A549 (cell line): ENCODE data around the gene SLCO3A1.

ENCODE experiments used
- EP300 ChIP-seq, 2 experiments: fragments of >200 bp; sonication (Bioruptor Twin); formaldehyde crosslinking; IDR thresholded peaks; 2 replicates in 1 of 2; 3 replicates in 1 of 2; pipeline ENCODE4 v1.6.1; 2016 to 2017
- HDAC2 ChIP-seq: fragments of 200-600 bp; sonication (generic); IDR thresholded peaks from 2 replicates; pipeline ENCODE4 v1.6.1; 2016
- HOXA7 ChIP-seq: fragments of 250-450 bp; sonication (Bioruptor Pico); IDR thresholded peaks from 2 replicates; pipeline ENCODE4 v1.5.0; 2020; ENCODE audit warnings: mild to moderate bottlenecking, moderate library complexity
- JUN ChIP-seq, 2 experiments: fragments of >200 bp; sonication (Bioruptor Twin); formaldehyde crosslinking; IDR thresholded peaks; 2 replicates in 1 of 2; 3 replicates in 1 of 2; pipeline ENCODE4 v1.6.1; 2016 to 2017
- KDM1A ChIP-seq: fragments of 200-600 bp; sonication (generic); IDR thresholded peaks from 2 replicates; pipeline ENCODE4 v1.6.1; 2016; ENCODE audit warnings: low read depth, mild to moderate bottlenecking
- MAFK ChIP-seq: fragments of 450-650 bp; IDR thresholded peaks from 2 replicates; pipeline ENCODE4 v1.6.1; 2014; ENCODE audit not compliant: partially characterized antibody
- NPAS2 ChIP-seq: fragments of 250-450 bp; sonication (Bioruptor Pico); IDR thresholded peaks from 2 replicates; pipeline ENCODE4 v1.8.0; 2022; ENCODE audit warnings: mild to moderate bottlenecking, moderate library complexity, borderline replicate concordance
- POLR2A ChIP-seq: IDR thresholded peaks from 2 replicates; pipeline ENCODE4 v1.6.1; 2012; ENCODE audit warnings: mild to moderate bottlenecking, low read length
- RFX5 ChIP-seq: fragments of 450-650 bp; IDR thresholded peaks from 2 replicates; pipeline ENCODE4 v1.7.1; 2014; ENCODE audit warnings: antibody characterized with exemption, mild to moderate bottlenecking, moderate library complexity
- USF2 ChIP-seq: fragments of 450-650 bp; IDR thresholded peaks from 2 replicates; pipeline ENCODE4 v1.6.1; 2014; ENCODE audit warnings: antibody characterized with exemption
- ZC3H11A ChIP-seq: fragments of 450-650 bp; IDR thresholded peaks from 2 replicates; pipeline ENCODE4 v1.6.1; 2014; ENCODE audit warnings: antibody characterized with exemption, mild to moderate bottlenecking
- TF ChIP-seq, protein P1 (sequence below): fragments of >200 bp; sonication (Bioruptor Twin); formaldehyde crosslinking; IDR thresholded peaks from 3 replicates; pipeline ENCODE4 v1.5.1; 2016
- TF ChIP-seq, protein P2 (sequence below): fragments of 200-600 bp; sonication (generic); IDR thresholded peaks from 2 replicates; pipeline ENCODE4 v1.6.1; 2016; ENCODE audit warnings: antibody characterized with exemption, mild to moderate bottlenecking, moderate library complexity
- TF ChIP-seq, protein P3 (sequence below): IDR thresholded peaks from 2 replicates; pipeline ENCODE4 v1.6.1; 2012

DNA sequence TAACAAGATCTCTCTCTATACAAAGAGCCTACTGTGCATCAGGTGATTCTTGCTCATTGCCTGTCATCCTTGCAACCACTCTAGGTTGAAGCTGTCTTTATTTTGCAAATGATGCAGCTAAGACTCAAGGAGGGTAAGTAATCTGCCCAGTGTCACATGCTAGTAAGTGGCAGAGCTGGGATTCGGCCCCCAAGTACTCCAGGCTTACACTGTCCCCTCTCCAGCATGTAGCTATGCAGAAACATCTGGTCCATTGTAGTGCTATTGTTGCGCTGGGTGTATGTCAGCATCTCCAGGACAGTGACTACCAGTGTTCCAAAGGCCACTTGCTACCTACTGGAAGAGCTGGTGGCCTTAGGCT is 248.9 kb downstream of the SLCO3A1 start:
- TF ChIP-seq RFX5 = no peak
- TF ChIP-seq, protein P1, sequence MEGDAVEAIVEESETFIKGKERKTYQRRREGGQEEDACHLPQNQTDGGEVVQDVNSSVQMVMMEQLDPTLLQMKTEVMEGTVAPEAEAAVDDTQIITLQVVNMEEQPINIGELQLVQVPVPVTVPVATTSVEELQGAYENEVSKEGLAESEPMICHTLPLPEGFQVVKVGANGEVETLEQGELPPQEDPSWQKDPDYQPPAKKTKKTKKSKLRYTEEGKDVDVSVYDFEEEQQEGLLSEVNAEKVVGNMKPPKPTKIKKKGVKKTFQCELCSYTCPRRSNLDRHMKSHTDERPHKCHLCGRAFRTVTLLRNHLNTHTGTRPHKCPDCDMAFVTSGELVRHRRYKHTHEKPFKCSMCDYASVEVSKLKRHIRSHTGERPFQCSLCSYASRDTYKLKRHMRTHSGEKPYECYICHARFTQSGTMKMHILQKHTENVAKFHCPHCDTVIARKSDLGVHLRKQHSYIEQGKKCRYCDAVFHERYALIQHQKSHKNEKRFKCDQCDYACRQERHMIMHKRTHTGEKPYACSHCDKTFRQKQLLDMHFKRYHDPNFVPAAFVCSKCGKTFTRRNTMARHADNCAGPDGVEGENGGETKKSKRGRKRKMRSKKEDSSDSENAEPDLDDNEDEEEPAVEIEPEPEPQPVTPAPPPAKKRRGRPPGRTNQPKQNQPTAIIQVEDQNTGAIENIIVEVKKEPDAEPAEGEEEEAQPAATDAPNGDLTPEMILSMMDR = no peak
- TF ChIP-seq, protein P2, sequence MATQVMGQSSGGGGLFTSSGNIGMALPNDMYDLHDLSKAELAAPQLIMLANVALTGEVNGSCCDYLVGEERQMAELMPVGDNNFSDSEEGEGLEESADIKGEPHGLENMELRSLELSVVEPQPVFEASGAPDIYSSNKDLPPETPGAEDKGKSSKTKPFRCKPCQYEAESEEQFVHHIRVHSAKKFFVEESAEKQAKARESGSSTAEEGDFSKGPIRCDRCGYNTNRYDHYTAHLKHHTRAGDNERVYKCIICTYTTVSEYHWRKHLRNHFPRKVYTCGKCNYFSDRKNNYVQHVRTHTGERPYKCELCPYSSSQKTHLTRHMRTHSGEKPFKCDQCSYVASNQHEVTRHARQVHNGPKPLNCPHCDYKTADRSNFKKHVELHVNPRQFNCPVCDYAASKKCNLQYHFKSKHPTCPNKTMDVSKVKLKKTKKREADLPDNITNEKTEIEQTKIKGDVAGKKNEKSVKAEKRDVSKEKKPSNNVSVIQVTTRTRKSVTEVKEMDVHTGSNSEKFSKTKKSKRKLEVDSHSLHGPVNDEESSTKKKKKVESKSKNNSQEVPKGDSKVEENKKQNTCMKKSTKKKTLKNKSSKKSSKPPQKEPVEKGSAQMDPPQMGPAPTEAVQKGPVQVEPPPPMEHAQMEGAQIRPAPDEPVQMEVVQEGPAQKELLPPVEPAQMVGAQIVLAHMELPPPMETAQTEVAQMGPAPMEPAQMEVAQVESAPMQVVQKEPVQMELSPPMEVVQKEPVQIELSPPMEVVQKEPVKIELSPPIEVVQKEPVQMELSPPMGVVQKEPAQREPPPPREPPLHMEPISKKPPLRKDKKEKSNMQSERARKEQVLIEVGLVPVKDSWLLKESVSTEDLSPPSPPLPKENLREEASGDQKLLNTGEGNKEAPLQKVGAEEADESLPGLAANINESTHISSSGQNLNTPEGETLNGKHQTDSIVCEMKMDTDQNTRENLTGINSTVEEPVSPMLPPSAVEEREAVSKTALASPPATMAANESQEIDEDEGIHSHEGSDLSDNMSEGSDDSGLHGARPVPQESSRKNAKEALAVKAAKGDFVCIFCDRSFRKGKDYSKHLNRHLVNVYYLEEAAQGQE = no peak
- TF ChIP-seq, protein P3, sequence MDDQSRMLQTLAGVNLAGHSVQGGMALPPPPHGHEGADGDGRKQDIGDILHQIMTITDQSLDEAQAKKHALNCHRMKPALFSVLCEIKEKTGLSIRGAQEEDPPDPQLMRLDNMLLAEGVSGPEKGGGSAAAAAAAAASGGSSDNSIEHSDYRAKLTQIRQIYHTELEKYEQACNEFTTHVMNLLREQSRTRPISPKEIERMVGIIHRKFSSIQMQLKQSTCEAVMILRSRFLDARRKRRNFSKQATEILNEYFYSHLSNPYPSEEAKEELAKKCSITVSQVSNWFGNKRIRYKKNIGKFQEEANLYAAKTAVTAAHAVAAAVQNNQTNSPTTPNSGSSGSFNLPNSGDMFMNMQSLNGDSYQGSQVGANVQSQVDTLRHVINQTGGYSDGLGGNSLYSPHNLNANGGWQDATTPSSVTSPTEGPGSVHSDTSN = no peak
- no peak for TF ChIP-seq ZC3H11A
- no peak for TF ChIP-seq MAFK
- no peak for TF ChIP-seq KDM1A
- no peak for TF ChIP-seq EP300 (IDR thresholded peaks at IDR 0.05)
- no peak for TF ChIP-seq USF2
- TF ChIP-seq HDAC2 = no peak
- no peak for TF ChIP-seq NPAS2 (CRISPR knock-in tag)
- no peak for TF ChIP-seq POLR2A
- TF ChIP-seq HOXA7 (CRISPR knock-in tag) = no peak
- no peak for TF ChIP-seq JUN (IDR thresholded peaks at IDR 0.05)
